Smooth muscle cell (in vitro differentiated cells): ENCODE results near the gene TMEM143. TPM values are rescaled to one million over a fixed set of nuclear protein-coding genes. Genes with fewer than 3 reads are reported as not detected.

Experiments
- DNase-seq: peaks from one replicate; lab custom pipeline; 2025; ENCODE audit not compliant: unreplicated experiment; lab: John Stamatoyannopoulos, UW
- H2AFZ ChIP-seq: fragments of 200-600 bp; sonication (generic); 2 replicates; pipeline ENCODE4 v1.6.0; 2016; ENCODE audit warnings: antibody characterized with exemption, low read depth, mild to moderate bottlenecking
- H3F3A ChIP-seq: fragments of 200-600 bp; sonication (generic); 2 replicates; pipeline ENCODE4 v1.6.0; 2017; ENCODE audit warnings: antibody characterized with exemption, low read depth
- H3K27ac ChIP-seq: fragments of 200-600 bp; sonication (generic); 2 replicates; pipeline ENCODE4 v1.5.1; 2016; ENCODE audit warnings: low read depth, mild to moderate bottlenecking
- H3K27me3 ChIP-seq: fragments of 200-600 bp; sonication (generic); 2 replicates; pipeline ENCODE4 v1.6.1; 2016; ENCODE audit warnings: low read depth, mild to moderate bottlenecking
- H3K36me3 ChIP-seq: fragments of 200-600 bp; sonication (generic); 2 replicates; pipeline ENCODE4 v1.5.1; 2016; ENCODE audit warnings: low read depth
- H3K4me1 ChIP-seq: fragments of 200-600 bp; sonication (generic); 2 replicates; pipeline ENCODE4 v1.5.1; 2016; ENCODE audit warnings: low read depth
- H3K4me2 ChIP-seq: fragments of 200-600 bp; sonication (generic); 2 replicates; pipeline ENCODE4 v1.6.0; 2016; ENCODE audit warnings: mild to moderate bottlenecking
- H3K4me3 ChIP-seq: fragments of 200-600 bp; sonication (generic); 2 replicates; pipeline ENCODE4 v1.5.1; 2016; ENCODE audit warnings: mild to moderate bottlenecking
- H3K79me2 ChIP-seq: fragments of 200-600 bp; sonication (generic); 2 replicates; pipeline ENCODE4 v1.6.0; 2016; ENCODE audit warnings: low read depth, mild to moderate bottlenecking
- H3K9ac ChIP-seq: fragments of 200-600 bp; sonication (generic); 2 replicates; pipeline ENCODE4 v1.6.0; 2016; ENCODE audit warnings: low read depth
- H3K9me3 ChIP-seq: fragments of 200-600 bp; sonication (generic); replicated peaks from 2 replicates; pipeline ENCODE4 v1.5.1; 2016; ENCODE audit warnings: low read depth
- H4K20me1 ChIP-seq: fragments of 200-600 bp; sonication (generic); 2 replicates; pipeline ENCODE4 v1.6.0; 2016; ENCODE audit warnings: low read depth
- CTCF ChIP-seq: fragments of 200-600 bp; sonication (generic); IDR thresholded peaks from 2 replicates; pipeline ENCODE4 v1.5.1; 2017; ENCODE audit warnings: borderline replicate concordance, mild to moderate bottlenecking, antibody characterized with exemption; ENCODE audit not compliant: insufficient read depth, poor library complexity, severe bottlenecking
- WGBS: methylation state at CpG from one replicate; pipeline ENCODE4 v1.1.7; 2016; ENCODE audit warnings: low lambda C conversion rate; 5-methylcytosine and 5-hydroxymethylcytosine counted together
- polyA plus RNA-seq: library from polyadenylated mRNA; unstranded; fragments of >200 nt; fragmentation: Nextera tagmentation; extraction: Ambion mirVana; gene quantifications from 2 replicates; pipeline ENCODE4 v1.2.1, GENCODE V29; 2016
- total RNA-seq: library from RNA; depleted of rRNA; stranded (reverse); fragments of >200 nt; gene quantifications from 2 replicates; pipeline ENCODE4 v1.2.3, GENCODE V29; 2014

Gene TMEM143
- total and polyA plus RNA-seq, 2 experiments from 2014 or later = 3.8 to 11.2 TPM

- Histone ChIP-seq H3K36me3 (no peaks in the 10 kb centered on the region), H3K79me2 (no peaks in the 10 kb centered on the region), H3K9me3 (no peaks in the 10 kb centered on the region), H4K20me1 (no peaks in the 10 kb centered on the region), H3K4me2 (no peak overlapping the region), H3K9ac (no peak overlapping the region), H3F3A (no peaks in the 10 kb centered on the region), H3K4me3 (no peak overlapping the region), H3K4me1 (no peaks in the 10 kb centered on the region), H3K27ac (no peak overlapping the region), H2AFZ (no peak overlapping the region), H3K27me3 (no peaks in the 10 kb centered on the region)
- no peak for DNase-seq
- no peak for TF ChIP-seq CTCF
- WGBS = 65% methylated on average over 7 of the region's 7 CpGs
These were observed 7.6 kb upstream of the TMEM143 start for GRCh38 chr19:48371367-48371766.

- Histone ChIP-seq H3K4me3 (no peak overlapping the region), H3K36me3 (no peaks in the 10 kb centered on the region), H3K27ac (no peak overlapping the region), H3K79me2 (no peaks in the 10 kb centered on the region), H3K9me3 (no peaks in the 10 kb centered on the region), H3K4me1 (no peaks in the 10 kb centered on the region), H3F3A (no peaks in the 10 kb centered on the region), H3K27me3 (no peaks in the 10 kb centered on the region), H4K20me1 (no peaks in the 10 kb centered on the region), H3K9ac (no peak overlapping the region), H3K4me2 (no peak overlapping the region), H2AFZ (no peak overlapping the region)
- WGBS = 21% methylated on average over 4 of the region's 4 CpGs
- no peak for TF ChIP-seq CTCF
- no peak for DNase-seq
These were observed 7.2 kb upstream of the TMEM143 start for GRCh38 chr19:48370955-48371354.

GRCh38 chr19:48368936-48369335 lies 5.2 kb upstream of the TMEM143 start:
- no peaks in the 10 kb centered on the region for H3K4me1 ChIP-seq
- no peak overlapping the region for H3K9ac ChIP-seq
- H4K20me1 ChIP-seq = no peaks in the 10 kb centered on the region
- no peak overlapping the region for H3K27ac ChIP-seq
- WGBS = 82% methylated on average over 13 of the region's 14 CpGs
- H3K36me3 ChIP-seq = no peaks in the 10 kb centered on the region
- H3K27me3 ChIP-seq = no peaks in the 10 kb centered on the region
- no peak overlapping the region for H3K4me3 ChIP-seq
- H3F3A ChIP-seq = no peaks in the 10 kb centered on the region
- H3K79me2 ChIP-seq = no peaks in the 10 kb centered on the region
- TF ChIP-seq CTCF = no peak
- H3K4me2 ChIP-seq = no peak overlapping the region
- no peaks in the 10 kb centered on the region for H3K9me3 ChIP-seq
- no peak overlapping the region for H2AFZ ChIP-seq
- DNase-seq = no peak

DNA sequence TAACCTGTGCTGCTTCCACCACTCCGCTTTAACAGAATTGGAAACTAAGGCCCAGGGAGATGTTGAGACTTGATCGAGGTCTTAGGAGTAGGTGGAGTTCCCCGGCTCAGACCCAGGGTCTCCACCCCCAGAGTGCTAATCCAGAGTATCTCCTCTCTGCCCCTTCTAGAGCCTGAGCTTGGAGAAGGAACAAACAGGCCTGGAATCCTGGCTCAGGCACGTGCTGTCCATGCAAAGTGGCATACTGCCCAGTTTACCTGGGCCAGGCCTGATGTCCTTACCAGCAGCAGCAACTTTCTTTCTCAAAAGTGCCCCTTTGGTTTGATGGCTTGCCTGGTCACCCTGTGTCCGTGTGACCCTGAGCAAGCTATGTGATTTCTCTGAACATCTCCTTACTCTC lies 4.1 kb upstream of the TMEM143 start:
- H3K4me2 ChIP-seq = no peak overlapping the region
- H3K79me2 ChIP-seq = no peaks in the 10 kb centered on the region
- no peaks in the 10 kb centered on the region for H4K20me1 ChIP-seq
- H3K9me3 ChIP-seq = no peaks in the 10 kb centered on the region
- no peaks in the 10 kb centered on the region for H3K27me3 ChIP-seq
- H3F3A ChIP-seq = no peaks in the 10 kb centered on the region
- no peaks in the 10 kb centered on the region for H3K4me1 ChIP-seq
- H3K9ac ChIP-seq = no peak overlapping the region
- H2AFZ ChIP-seq = no peak overlapping the region
- H3K4me3 ChIP-seq = no peak overlapping the region
- no peaks in the 10 kb centered on the region for H3K36me3 ChIP-seq
- H3K27ac ChIP-seq = no peak overlapping the region
- DNase-seq = no peak
- no peak for TF ChIP-seq CTCF
- 85% methylated on average over 5 of the region's 5 CpGs for WGBS
